Fibroblast of lung (primary cell): ENCODE data around the gene RGS10.

Source experiments
- CTCF ChIP-seq, 2 donors: IDR thresholded peaks in 1 of 2; conservative IDR thresholded peaks in 1 of 2; 1 replicate in 1 of 2; 2 replicates in 1 of 2; pipeline ENCODE4 v1.5.1; 2011 to 2012; ENCODE audit warnings: low read length in 2 of 2, control low read depth in 1 of 2, inconsistent platforms in 1 of 2, low read depth in 1 of 2, mild to moderate bottlenecking in 1 of 2
- EZH2 ChIP-seq: IDR thresholded peaks from 2 replicates; pipeline ENCODE4 v1.5.1; 2012; ENCODE audit warnings: low read length, control low read depth, mild to moderate bottlenecking; ENCODE audit errors: missing control alignments

DNA sequence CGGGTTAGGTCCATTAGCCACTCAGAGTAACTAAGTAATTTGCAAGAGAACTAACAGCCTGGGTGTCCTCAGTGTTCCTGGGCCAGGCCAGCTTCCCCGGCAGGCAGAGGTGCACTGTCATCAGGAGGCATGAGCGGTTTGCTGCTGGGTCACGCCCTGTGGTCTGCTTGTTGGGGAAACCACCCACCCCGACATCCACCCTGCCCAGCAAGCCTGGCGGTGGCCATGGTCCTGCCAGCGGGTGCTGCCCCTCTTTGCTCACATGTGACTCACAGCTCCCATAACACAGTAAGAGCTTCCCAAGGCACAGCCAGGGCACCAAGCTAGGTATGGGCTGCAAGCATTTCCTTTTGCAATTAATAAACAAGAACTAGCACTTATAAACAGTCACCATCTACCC lies 75.9 kb downstream of the RGS10 start:
- TF ChIP-seq CTCF (conservative IDR thresholded peaks at IDR 0.05 in 1 of 2, IDR thresholded peaks at IDR 0.05 in 1 of 2; ENCODE audit: low read depth in 1 of 2, low read length in 2 of 2), result no peak
- TF ChIP-seq EZH2, result no peak
